KMS-11 (cell line): ENCODE results near the gene CRIP1.

Experiments used
- H2AFZ ChIP-seq: fragments of 200-600 bp; sonication (generic); 2 replicates; pipeline ENCODE4 v1.6.1; 2016; ENCODE audit warnings: antibody characterized with exemption, mixed run types, low read depth
- H3K27ac ChIP-seq: fragments of 200-600 bp; sonication (generic); 2 replicates; pipeline ENCODE4 v1.6.1; 2016; ENCODE audit warnings: mild to moderate bottlenecking, mixed run types
- H3K27me3 ChIP-seq: fragments of 200-600 bp; sonication (generic); 2 replicates; pipeline ENCODE4 v1.6.1; 2017; ENCODE audit warnings: mild to moderate bottlenecking, low read depth, mixed run types, moderate library complexity; ENCODE audit not compliant: insufficient read depth
- H3K36me3 ChIP-seq: fragments of 200-600 bp; sonication (generic); 2 replicates; pipeline ENCODE4 v1.6.1; 2017; ENCODE audit warnings: mild to moderate bottlenecking, mixed run types; ENCODE audit not compliant: insufficient read depth
- H3K4me1 ChIP-seq: fragments of 200-600 bp; sonication (generic); 2 replicates; pipeline ENCODE4 v1.6.1; 2016; ENCODE audit warnings: mild to moderate bottlenecking, low read depth, mixed run types; ENCODE audit not compliant: poor library complexity, severe bottlenecking
- H3K4me2 ChIP-seq: fragments of 200-600 bp; sonication (generic); 2 replicates; pipeline ENCODE4 v1.7.0; 2016; ENCODE audit warnings: mild to moderate bottlenecking, mixed run types
- H3K4me3 ChIP-seq: fragments of 200-600 bp; sonication (generic); IDR thresholded peaks from 2 replicates; pipeline ENCODE4 v1.6.1; 2017; ENCODE audit warnings: low read depth, low read length, mixed read lengths; ENCODE audit not compliant: insufficient read depth
- H3K79me2 ChIP-seq: fragments of 200-600 bp; sonication (generic); 2 replicates; pipeline ENCODE4 v1.6.1; 2016; ENCODE audit warnings: low read depth, mixed run types; ENCODE audit not compliant: insufficient read depth
- H3K9ac ChIP-seq: fragments of 200-600 bp; sonication (generic); 2 replicates; pipeline ENCODE4 v1.6.1; 2016; ENCODE audit warnings: mild to moderate bottlenecking, mixed run types
- H4K20me1 ChIP-seq: fragments of 200-600 bp; sonication (generic); 2 replicates; pipeline ENCODE4 v1.6.1; 2016; ENCODE audit warnings: mild to moderate bottlenecking, mixed run types; ENCODE audit not compliant: insufficient read depth
- CTCF ChIP-seq: fragments of 200-600 bp; sonication (generic); conservative IDR thresholded peaks from 2 replicates; pipeline ENCODE4 v1.6.1; 2017; ENCODE audit warnings: low read depth, mild to moderate bottlenecking, antibody characterized with exemption, low read length, moderate library complexity, mixed read lengths

CRIP1 gene

GRCh38 chr14:105467942-105468471, 18.7 kb upstream of the CRIP1 start:
- Histone ChIP-seq H3K4me2 (no peak overlapping the region), H4K20me1 (no peaks in the 10 kb centered on the region), H3K27ac (no peak overlapping the region), H3K79me2 (no peaks in the 10 kb centered on the region), H2AFZ (no peak overlapping the region), H3K27me3 (no peaks in the 10 kb centered on the region; the same call in 1 of the 2 replicates), H3K9ac (no peak overlapping the region), H3K4me3 (no peak overlapping the region), H3K4me1 (no peaks in the 10 kb centered on the region), H3K36me3 (no peaks in the 10 kb centered on the region)
- no peak for TF ChIP-seq CTCF

- no peak overlapping the region for H3K9ac ChIP-seq
- H3K36me3 ChIP-seq = no peaks in the 10 kb centered on the region
- no peak for TF ChIP-seq CTCF
- no peak overlapping the region for H3K4me2 ChIP-seq
- H3K4me1 ChIP-seq = peaks cover 5% of the 10 kb centered on the region
- no peak overlapping the region for H3K4me3 ChIP-seq
- H4K20me1 ChIP-seq = no peaks in the 10 kb centered on the region
- H3K79me2 ChIP-seq = no peaks in the 10 kb centered on the region
- no peak overlapping the region for H2AFZ ChIP-seq
- no peaks in the 10 kb centered on the region; the same call in 1 of the 2 replicates for H3K27me3 ChIP-seq
- H3K27ac ChIP-seq = no peak overlapping the region
These were observed 18.0 kb upstream of the CRIP1 start for GRCh38 chr14:105468621-105469241.

- Histone ChIP-seq H3K27ac (no peak overlapping the region), H3K9ac (no peak overlapping the region), H3K27me3 (no peaks in the 10 kb centered on the region; the same call in 1 of the 2 replicates), H3K4me1 (peaks cover 5% of the 10 kb centered on the region), H3K4me2 (no peak overlapping the region), H3K79me2 (no peaks in the 10 kb centered on the region), H3K36me3 (no peaks in the 10 kb centered on the region), H2AFZ (no peak overlapping the region), H3K4me3 (no peak overlapping the region), H4K20me1 (no peaks in the 10 kb centered on the region)
- no peak for TF ChIP-seq CTCF
These were observed 17.0 kb upstream of the CRIP1 start for GRCh38 chr14:105469456-105470349.

GRCh38 chr14:105470350-105471296, 16.1 kb upstream of the CRIP1 start:
- no peak overlapping the region for H3K27ac ChIP-seq

More at GRCh38 chr14:105470350-105471296, 16.1 kb upstream of the CRIP1 start:
- H3K79me2 ChIP-seq = no peaks in the 10 kb centered on the region
- H4K20me1 ChIP-seq = no peaks in the 10 kb centered on the region
- no peak overlapping the region for H3K4me3 ChIP-seq
- peaks cover 8% of the 10 kb centered on the region for H3K27me3 ChIP-seq
- no peaks in the 10 kb centered on the region for H3K36me3 ChIP-seq
- no peak overlapping the region for H3K4me2 ChIP-seq
- no peak overlapping the region for H3K9ac ChIP-seq
- no peak overlapping the region for H2AFZ ChIP-seq
- H3K4me1 ChIP-seq = peaks cover 13% of the 10 kb centered on the region
- TF ChIP-seq CTCF = no peak
